ENCODE results near the gene ARFGEF2. TPM values are rescaled to one million over a fixed set of nuclear protein-coding genes. Genes with fewer than 3 reads are reported as not detected.

Gene ARFGEF2
- total RNA-seq, 2 donors from 2014 or later: 31.5 to 46.5 TPM

DNA sequence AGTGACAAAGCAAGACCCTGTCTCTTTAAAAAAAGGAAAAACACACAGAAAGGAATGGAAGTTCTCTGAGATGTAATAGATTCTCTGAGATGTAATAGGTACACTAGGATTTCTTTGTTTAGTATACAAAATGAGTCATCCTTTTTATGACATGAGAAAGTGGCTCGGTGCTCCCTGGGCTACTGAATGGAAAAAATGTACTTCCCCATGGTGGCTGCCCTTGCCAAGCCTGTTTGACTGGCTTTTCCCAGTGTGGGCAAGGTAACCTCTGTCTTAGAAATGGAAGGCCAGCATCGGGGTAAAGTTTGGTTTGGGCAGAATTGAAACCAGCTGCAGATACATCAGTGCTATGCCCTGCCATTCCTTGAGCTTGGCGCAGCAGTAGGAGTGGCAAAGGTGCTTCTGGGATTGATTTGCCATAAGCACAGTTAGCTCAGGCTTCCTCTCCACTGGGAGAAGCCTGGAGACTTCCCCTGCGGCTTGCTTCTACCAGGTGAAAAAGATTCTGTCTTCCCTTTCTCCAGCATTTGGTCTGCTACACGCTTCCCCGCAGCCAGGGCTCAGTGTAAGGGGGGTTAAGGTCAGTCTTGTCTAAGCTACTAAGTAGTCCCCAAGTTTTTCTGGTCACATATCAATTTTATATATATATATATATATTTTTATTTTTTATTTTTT is 24.5 kb downstream of the ARFGEF2 start:
- DNase-seq (ENCODE audit: low spot score): no peak
- H3K36me3 ChIP-seq: peaks cover 64% of the 10 kb centered on the region
- H3K4me1 ChIP-seq: peaks cover 0 to 19% of the 10 kb centered on the region in 2 donors
- H3K27me3 ChIP-seq: no peaks in the 10 kb centered on the region
- TF ChIP-seq, protein P1, sequence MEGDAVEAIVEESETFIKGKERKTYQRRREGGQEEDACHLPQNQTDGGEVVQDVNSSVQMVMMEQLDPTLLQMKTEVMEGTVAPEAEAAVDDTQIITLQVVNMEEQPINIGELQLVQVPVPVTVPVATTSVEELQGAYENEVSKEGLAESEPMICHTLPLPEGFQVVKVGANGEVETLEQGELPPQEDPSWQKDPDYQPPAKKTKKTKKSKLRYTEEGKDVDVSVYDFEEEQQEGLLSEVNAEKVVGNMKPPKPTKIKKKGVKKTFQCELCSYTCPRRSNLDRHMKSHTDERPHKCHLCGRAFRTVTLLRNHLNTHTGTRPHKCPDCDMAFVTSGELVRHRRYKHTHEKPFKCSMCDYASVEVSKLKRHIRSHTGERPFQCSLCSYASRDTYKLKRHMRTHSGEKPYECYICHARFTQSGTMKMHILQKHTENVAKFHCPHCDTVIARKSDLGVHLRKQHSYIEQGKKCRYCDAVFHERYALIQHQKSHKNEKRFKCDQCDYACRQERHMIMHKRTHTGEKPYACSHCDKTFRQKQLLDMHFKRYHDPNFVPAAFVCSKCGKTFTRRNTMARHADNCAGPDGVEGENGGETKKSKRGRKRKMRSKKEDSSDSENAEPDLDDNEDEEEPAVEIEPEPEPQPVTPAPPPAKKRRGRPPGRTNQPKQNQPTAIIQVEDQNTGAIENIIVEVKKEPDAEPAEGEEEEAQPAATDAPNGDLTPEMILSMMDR (IDR thresholded peaks at IDR 0.05): no peak
- H3K27ac ChIP-seq: no peak overlapping the region
- no peaks in the 10 kb centered on the region for H3K9me3 ChIP-seq
- H3K4me3 ChIP-seq: no peak overlapping the region

DNA sequence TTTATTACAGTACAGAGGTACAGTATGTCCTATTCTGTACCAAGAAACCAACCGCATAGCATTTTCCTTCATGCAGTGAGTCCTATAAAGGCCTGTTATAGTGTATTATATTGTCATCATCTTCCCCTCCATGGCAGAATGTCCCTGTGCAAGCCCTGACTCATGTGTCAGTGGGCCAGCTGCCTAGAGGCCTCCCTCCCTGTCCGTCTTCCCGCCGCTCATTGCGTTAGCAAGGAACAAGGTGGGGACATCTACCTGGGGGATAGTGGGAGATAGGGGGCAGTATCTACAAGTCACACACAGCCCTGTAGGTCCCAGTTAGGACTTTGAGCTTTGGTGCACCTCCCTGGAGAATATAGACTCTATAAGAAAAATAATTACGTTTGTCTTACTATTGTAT is 27.1 kb downstream of the ARFGEF2 start:
- TF ChIP-seq, protein P1 (IDR thresholded peaks at IDR 0.05): no peak
- Histone ChIP-seq H3K4me3 (no peak overlapping the region), H3K27ac (no peak overlapping the region), H3K36me3 (peaks cover 66% of the 10 kb centered on the region), H3K4me1 (peaks cover 0 to 2% of the 10 kb centered on the region in 2 donors), H3K9me3 (no peaks in the 10 kb centered on the region), H3K27me3 (no peaks in the 10 kb centered on the region)
- DNase-seq (ENCODE audit: low spot score): no peak

- DNase-seq (ENCODE audit: low spot score): no peak
- TF ChIP-seq, protein P1 (IDR thresholded peaks at IDR 0.05): no peak
- Histone ChIP-seq H3K27me3 (no peaks in the 10 kb centered on the region), H3K4me3 (no peak overlapping the region), H3K36me3 (peaks cover 68% of the 10 kb centered on the region), H3K4me1 (peaks cover 0 to 7% of the 10 kb centered on the region in 2 donors), H3K9me3 (no peaks in the 10 kb centered on the region), H3K27ac (no peak overlapping the region)
Measured at GRCh38 chr20:48949304-48950170, 28.0 kb downstream of the ARFGEF2 start.

- H3K27me3 ChIP-seq: no peaks in the 10 kb centered on the region
- H3K27ac ChIP-seq: no peak overlapping the region
- H3K36me3 ChIP-seq: peaks cover 76% of the 10 kb centered on the region
- no peaks in the 10 kb centered on the region for H3K9me3 ChIP-seq
- no peak for DNase-seq (ENCODE audit: low spot score)
- H3K4me3 ChIP-seq: no peak overlapping the region
- peaks cover 0 to 7% of the 10 kb centered on the region in 2 donors for H3K4me1 ChIP-seq
- TF ChIP-seq, protein P1 (IDR thresholded peaks at IDR 0.05): no peak
Measured at GRCh38 chr20:48951041-48951440, 29.5 kb downstream of the ARFGEF2 start.

GRCh38 chr20:48951646-48952045 is 30.1 kb downstream of the ARFGEF2 start:
- H3K4me1 ChIP-seq: peaks cover 0 to 7% of the 10 kb centered on the region in 2 donors
- H3K27me3 ChIP-seq: no peaks in the 10 kb centered on the region
- no peak overlapping the region for H3K4me3 ChIP-seq
- H3K9me3 ChIP-seq: no peaks in the 10 kb centered on the region
- DNase-seq (ENCODE audit: low spot score): no peak
- no peak overlapping the region for H3K27ac ChIP-seq
- peaks cover 82% of the 10 kb centered on the region for H3K36me3 ChIP-seq
- TF ChIP-seq, protein P1 (IDR thresholded peaks at IDR 0.05): no peak
